GM21360 (cell line): Measurements from ENCODE around the gene FYN.

Source experiments
- ATAC-seq: cut with Tn5 transposase; IDR thresholded peaks from one replicate; pipeline ENCODE4 v1.9.1; 2021; ENCODE audit warnings: mild to moderate bottlenecking, moderate library complexity; ENCODE audit not compliant: unreplicated experiment

The FYN gene

GRCh38 chr6:111612379-111612778 is 260.9 kb downstream of the FYN start:
- no peak for ATAC-seq

- ATAC-seq = no peak
Observed at GRCh38 chr6:111610548-111611172, 262.6 kb downstream of the FYN start.
